Measurements from ENCODE around the gene SERHL2. TPM values are rescaled to one million over a fixed set of nuclear protein-coding genes. Genes with fewer than 3 reads are reported as not detected.
"Not testable (repeated sequence)": the region's sequence is repeated elsewhere in the genome, so short reads cannot be mapped to it uniquely, and the experiment has no call there.

The SERHL2 gene
- total RNA-seq, 1 experiment from 2014 or later = 0.20 TPM

- peak overlapping the region; percentile 87 for H3K4me3 ChIP-seq
- H3K36me3 ChIP-seq = peaks cover 63% of the 10 kb centered on the region
- H3K9me3 ChIP-seq = no peaks in the 10 kb centered on the region
- H3K27me3 ChIP-seq = no peaks in the 10 kb centered on the region
- peak; percentile 82 for DNase-seq
Observed at GRCh38 chr22:42581762-42582716, 28.3 kb downstream of the SERHL2 start.

DNA sequence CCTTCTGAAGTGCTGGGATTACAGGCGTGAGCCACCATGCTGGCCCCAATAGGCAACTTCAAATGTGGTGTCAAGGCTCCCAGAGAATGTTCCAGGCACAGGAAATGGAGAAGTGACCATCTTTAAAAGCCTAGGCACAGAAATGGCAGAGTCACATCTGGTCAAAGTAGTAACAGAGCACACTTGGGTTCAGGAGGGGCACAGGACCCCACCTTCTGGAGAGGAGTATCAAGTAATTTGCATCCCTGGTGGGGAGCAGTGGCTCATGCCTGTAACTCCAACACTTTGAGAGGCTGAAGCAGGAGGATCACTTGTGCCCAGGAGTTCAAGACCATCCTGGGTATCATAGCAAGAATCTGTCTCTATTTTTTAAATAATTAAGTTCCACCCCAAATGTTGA lies 29.2 kb downstream of the SERHL2 start:
- no peaks in the 10 kb centered on the region for H3K9me3 ChIP-seq
- peaks cover 65% of the 10 kb centered on the region for H3K36me3 ChIP-seq
- no peaks in the 10 kb centered on the region for H3K27me3 ChIP-seq
- H3K4me3 ChIP-seq = no peak overlapping the region
- no peak for DNase-seq

DNA sequence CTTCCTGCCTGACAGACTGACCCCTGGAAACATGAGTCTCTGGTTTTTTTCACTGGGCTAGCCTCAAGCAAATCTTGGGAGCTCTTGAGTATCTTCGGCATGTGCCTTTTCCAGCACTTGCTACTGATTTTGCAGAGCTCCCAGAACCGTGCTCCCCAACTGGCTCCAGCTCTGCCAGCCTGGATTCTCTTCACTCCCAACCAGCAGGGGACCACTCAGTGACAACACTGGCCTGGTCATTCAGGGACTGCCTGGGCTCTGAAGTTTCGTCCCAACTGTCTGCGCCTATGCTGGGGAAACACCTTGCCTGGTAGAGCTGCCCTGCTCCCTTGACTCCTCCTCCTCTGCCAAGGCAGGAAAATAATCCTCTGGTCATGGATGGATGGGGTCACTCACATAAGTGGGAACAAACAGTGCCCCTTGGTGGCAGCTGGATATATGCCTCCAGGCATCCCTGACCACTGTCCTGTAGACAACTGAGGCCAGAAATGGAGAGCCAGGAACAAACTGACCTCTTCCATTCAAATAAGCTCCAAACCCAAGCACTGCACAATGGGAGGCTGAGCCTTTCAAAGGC lies 30.7 kb downstream of the SERHL2 start:
- H3K36me3 ChIP-seq = peaks cover 61% of the 10 kb centered on the region
- no peaks in the 10 kb centered on the region for H3K9me3 ChIP-seq
- no peaks in the 10 kb centered on the region for H3K27me3 ChIP-seq
- H3K4me3 ChIP-seq = no peak overlapping the region
- DNase-seq = no peak

DNA sequence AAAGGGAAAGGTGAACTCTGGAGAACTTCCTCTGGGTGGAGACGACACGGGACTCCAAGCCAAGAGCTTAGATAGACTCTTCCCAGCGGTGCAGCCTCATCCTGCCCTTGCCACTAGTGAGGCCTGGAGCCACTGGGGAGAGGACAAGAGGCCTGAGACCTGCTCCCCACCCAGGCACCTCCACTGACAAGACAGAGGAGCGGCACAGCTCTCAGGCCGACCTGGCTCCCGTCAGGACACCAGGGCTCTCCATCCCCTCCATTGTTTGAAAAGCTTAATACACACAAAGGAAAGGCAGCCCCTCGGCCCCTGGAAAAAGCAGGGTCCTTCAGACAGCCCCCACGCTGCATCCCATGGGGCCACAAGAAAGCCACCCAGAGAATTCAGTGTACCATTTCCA lies 31.3 kb downstream of the SERHL2 start:
- Histone ChIP-seq H3K4me3 (no peak overlapping the region), H3K9me3 (no peaks in the 10 kb centered on the region), H3K27me3 (no peaks in the 10 kb centered on the region), H3K36me3 (peaks cover 60% of the 10 kb centered on the region)
- DNase-seq = no peak

- no peak for DNase-seq
- no peaks in the 10 kb centered on the region for H3K9me3 ChIP-seq
- H3K4me3 ChIP-seq = no peak overlapping the region
- peaks cover 67% of the 10 kb centered on the region for H3K36me3 ChIP-seq
- no peaks in the 10 kb centered on the region for H3K27me3 ChIP-seq
Observed at GRCh38 chr22:42586381-42586780, 32.6 kb downstream of the SERHL2 start.

- no peak overlapping the region for H3K4me3 ChIP-seq
- no peak for DNase-seq
- H3K9me3 ChIP-seq = no peaks in the 10 kb centered on the region
- H3K27me3 ChIP-seq = no peaks in the 10 kb centered on the region
- peaks cover 72% of the 10 kb centered on the region for H3K36me3 ChIP-seq
Observed at GRCh38 chr22:42587588-42588175, 33.9 kb downstream of the SERHL2 start.

GRCh38 chr22:42591987-42592386 lies 38.2 kb downstream of the SERHL2 start:
- peaks cover 72% of the 10 kb centered on the region for H3K36me3 ChIP-seq
- H3K9me3 ChIP-seq = no peaks in the 10 kb centered on the region
- H3K4me3 ChIP-seq = no peak overlapping the region
- no peaks in the 10 kb centered on the region for H3K27me3 ChIP-seq
- no peak for DNase-seq

DNA sequence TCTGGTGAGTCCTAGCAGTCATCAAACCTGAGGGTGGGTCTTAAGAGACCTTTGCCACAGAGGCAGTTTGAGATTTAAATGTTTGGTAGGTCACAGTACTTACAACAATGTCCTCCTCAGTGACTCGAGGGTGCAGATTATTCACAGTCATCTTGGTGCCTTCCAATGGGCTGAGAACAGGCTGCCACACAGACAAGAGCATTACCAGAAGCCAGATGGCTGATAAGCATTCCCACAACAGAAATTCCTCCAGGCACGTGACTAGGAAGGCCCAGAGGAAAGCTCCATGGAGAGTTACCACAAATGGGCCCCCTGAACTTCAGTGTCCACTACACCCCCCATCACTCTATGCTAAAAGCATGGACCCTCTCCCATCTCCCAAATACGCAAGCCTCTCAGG lies 41.7 kb downstream of the SERHL2 start:
- Histone ChIP-seq H3K4me3 (no peak overlapping the region), H3K36me3 (peaks cover 81% of the 10 kb centered on the region), H3K9me3 (no peaks in the 10 kb centered on the region), H3K27me3 (no peaks in the 10 kb centered on the region)
- no peak for DNase-seq

GRCh38 chr22:42596336-42596735 lies 42.6 kb downstream of the SERHL2 start:
- Histone ChIP-seq H3K9me3 (no peaks in the 10 kb centered on the region), H3K36me3 (peaks cover 84% of the 10 kb centered on the region), H3K4me3 (no peak overlapping the region), H3K27me3 (no peaks in the 10 kb centered on the region)
- DNase-seq = no peak

- Histone ChIP-seq H3K9me3 (no peaks in the 10 kb centered on the region), H3K36me3 (peaks cover 84% of the 10 kb centered on the region), H3K27me3 (no peaks in the 10 kb centered on the region), H3K4me3 (no peak overlapping the region)
- no peak for DNase-seq
Observed at GRCh38 chr22:42596863-42597530, 43.2 kb downstream of the SERHL2 start.

DNA sequence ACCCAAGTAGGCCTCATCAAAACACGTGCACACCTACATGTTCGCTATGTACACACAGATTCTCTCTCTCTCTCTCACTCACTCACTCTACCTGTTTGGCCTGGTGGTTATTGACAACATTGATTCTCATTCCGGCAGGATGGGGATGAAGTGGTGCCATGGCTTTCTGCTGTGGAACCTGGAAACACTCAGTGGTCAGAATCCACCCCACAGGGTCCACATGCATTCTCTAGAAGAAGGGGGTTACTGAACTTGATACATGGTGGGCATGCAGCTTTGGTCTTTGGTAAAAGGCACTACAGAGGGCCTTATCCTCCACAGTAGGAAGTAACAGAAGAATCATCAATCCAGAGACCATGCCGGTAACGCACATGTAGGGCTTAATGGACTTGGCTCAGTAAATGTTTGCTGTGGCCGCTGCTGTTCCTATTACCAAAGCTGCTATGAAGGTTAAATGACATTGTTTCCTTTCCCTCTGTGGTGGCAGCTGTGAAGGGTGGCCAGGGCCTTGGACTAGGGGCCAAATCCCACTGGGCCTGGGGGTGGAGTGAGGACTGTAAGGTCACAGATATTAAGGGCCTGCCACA lies 48.2 kb downstream of the SERHL2 start:
- Histone ChIP-seq H3K9me3 (no peaks in the 10 kb centered on the region), H3K36me3 (peaks cover 79% of the 10 kb centered on the region), H3K27me3 (no peaks in the 10 kb centered on the region), H3K4me3 (no peak overlapping the region)
- no peak for DNase-seq

DNA sequence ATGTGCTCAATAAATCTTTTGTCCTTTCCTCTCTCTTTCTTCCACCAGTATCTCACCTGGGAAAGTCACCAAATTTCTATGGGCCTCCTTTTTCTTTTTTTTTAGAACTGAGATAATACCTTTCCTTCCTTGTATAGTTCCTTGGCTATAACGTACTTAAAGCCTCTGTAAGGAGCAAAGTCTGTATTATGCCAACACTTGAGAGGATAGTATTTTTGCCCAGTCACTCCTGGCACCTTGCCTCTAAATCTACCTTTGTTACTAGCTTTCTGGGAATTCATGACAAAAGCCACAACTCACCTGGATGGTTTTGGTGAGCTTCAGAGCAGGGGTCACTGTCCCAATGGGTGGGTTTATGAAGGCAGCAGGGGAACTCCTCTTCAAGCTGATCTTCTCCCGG lies 48.7 kb downstream of the SERHL2 start:
- DNase-seq = no peak
- no peak overlapping the region for H3K4me3 ChIP-seq
- H3K9me3 ChIP-seq = no peaks in the 10 kb centered on the region
- H3K36me3 ChIP-seq = peaks cover 76% of the 10 kb centered on the region
- no peaks in the 10 kb centered on the region for H3K27me3 ChIP-seq

- Histone ChIP-seq H3K9me3 (no peaks in the 10 kb centered on the region), H3K4me3 (no peak overlapping the region), H3K27me3 (no peaks in the 10 kb centered on the region), H3K36me3 (peaks cover 77% of the 10 kb centered on the region)
- DNase-seq = no peak
Observed at GRCh38 chr22:42603427-42603826, 49.7 kb downstream of the SERHL2 start.

GRCh38 chr22:42604403-42604802 lies 50.6 kb downstream of the SERHL2 start:
- no peak for DNase-seq
- H3K27me3 ChIP-seq = no peaks in the 10 kb centered on the region
- H3K36me3 ChIP-seq = peaks cover 71% of the 10 kb centered on the region
- H3K4me3 ChIP-seq = no peak overlapping the region
- H3K9me3 ChIP-seq = no peaks in the 10 kb centered on the region

GRCh38 chr22:42607641-42608040 lies 53.9 kb downstream of the SERHL2 start:
- DNase-seq, H3K9me3 ChIP-seq, H3K27me3 ChIP-seq, H3K4me3 ChIP-seq: not testable (repeated sequence)
- peaks cover 66% of the 10 kb centered on the region for H3K36me3 ChIP-seq

GRCh38 chr22:42608136-42608822 lies 54.5 kb downstream of the SERHL2 start:
- Histone ChIP-seq H3K4me3 (no peak overlapping the region; the same call in 1 of the 2 replicates), H3K36me3 (peaks cover 66% of the 10 kb centered on the region), H3K27me3 (no peaks in the 10 kb centered on the region), H3K9me3 (no peaks in the 10 kb centered on the region)
- no peak for DNase-seq

All from MG63 (cell line).